NCI-H2107 (cell line): ENCODE data around the gene RDM1.
A peak's percentile ranks its signal among the peaks of the same experiment; 100 is the strongest.
"Not testable (repeated sequence)": the region's sequence is repeated elsewhere in the genome, so short reads cannot be mapped to it uniquely, and the experiment has no call there.

ENCODE experiments used
- DNase-seq: peaks from one replicate; lab custom pipeline; 2025; lab: John Stamatoyannopoulos, UW

RDM1 gene

GRCh38 chr17:35930211-35931065 lies at the start of gene RDM1:
TSS of gene RDM1 (minus strand) at chr17:35930773. CDS start at chr17:35930727, 46 bp downstream.
- peak; percentile 79 for DNase-seq

GRCh38 chr17:35978346-35978745 lies 47.8 kb upstream of the RDM1 start:
- no peak for DNase-seq

GRCh38 chr17:35977509-35977908 lies 46.9 kb upstream of the RDM1 start:
- DNase-seq: no peak

- DNase-seq: no peak
These were observed 43.0 kb upstream of the RDM1 start for GRCh38 chr17:35973333-35974260.

- DNase-seq: no peak
These were observed 42.4 kb upstream of the RDM1 start for GRCh38 chr17:35972945-35973332.

- DNase-seq: no peak
These were observed 42.0 kb upstream of the RDM1 start for GRCh38 chr17:35972535-35972934.

GRCh38 chr17:35972066-35972465 lies 41.5 kb upstream of the RDM1 start:
- DNase-seq: no peak

GRCh38 chr17:35969558-35970380 lies 39.2 kb upstream of the RDM1 start:
- peak; percentile 52 for DNase-seq

GRCh38 chr17:35968520-35969054 lies 38.0 kb upstream of the RDM1 start:
- no peak for DNase-seq

GRCh38 chr17:35965272-35965671 lies 34.7 kb upstream of the RDM1 start:
- DNase-seq: no peak

- DNase-seq: no peak
These were observed 33.1 kb upstream of the RDM1 start for GRCh38 chr17:35963663-35964062.

GRCh38 chr17:35953720-35954119 lies 23.1 kb upstream of the RDM1 start:
- DNase-seq: no peak

- DNase-seq: no peak
These were observed 18.8 kb upstream of the RDM1 start for GRCh38 chr17:35949401-35949800.

GRCh38 chr17:35948092-35948491 lies 17.5 kb upstream of the RDM1 start:
- no peak for DNase-seq

- DNase-seq: peak; percentile 48
These were observed 16.6 kb upstream of the RDM1 start for GRCh38 chr17:35947156-35947585.

GRCh38 chr17:35944151-35944550 lies 13.6 kb upstream of the RDM1 start:
- no peak for DNase-seq

GRCh38 chr17:35943537-35943936 lies 13.0 kb upstream of the RDM1 start, which contains the start of gene LYZL6:
TSS of gene LYZL6 (minus strand) at chr17:35943713. CDS start at chr17:35939356, 4,357 bp downstream.
- no peak for DNase-seq

GRCh38 chr17:35942588-35943186 lies 12.1 kb upstream of the RDM1 start:
- no peak for DNase-seq

- DNase-seq: not testable (repeated sequence)
These were observed 7.9 kb upstream of the RDM1 start for GRCh38 chr17:35938492-35938891.

GRCh38 chr17:35936063-35936462 lies 5.5 kb upstream of the RDM1 start:
- no peak for DNase-seq

- no peak for DNase-seq
These were observed 4.2 kb upstream of the RDM1 start for GRCh38 chr17:35934760-35935159.
